GM12891 (cell line): ENCODE data around the gene CKAP4.

Source experiments
- PAX5 ChIP-seq: IDR thresholded peaks from 2 replicates; pipeline ENCODE4 v1.6.1; 2011; ENCODE audit warnings: low read length, moderate library complexity, mild to moderate bottlenecking; ENCODE audit not compliant: insufficient read depth, severe bottlenecking
- POLR2A ChIP-seq: IDR thresholded peaks from 2 replicates; pipeline ENCODE4 v1.6.1; 2011; ENCODE audit warnings: low read depth, low read length, control low read depth
- POU2F2 ChIP-seq: IDR thresholded peaks from 2 replicates; pipeline ENCODE4 v1.6.1; 2011; ENCODE audit warnings: low read depth, mild to moderate bottlenecking, control low read depth, low read length, moderate library complexity
- TAF1 ChIP-seq: IDR thresholded peaks from 2 replicates; pipeline ENCODE4 v1.6.1; 2011; ENCODE audit warnings: low read depth, low read length, control low read depth

- TF ChIP-seq POLR2A (no peak), PAX5 (no peak), POU2F2 (no peak), TAF1 (no peak)
These were observed 9.7 kb downstream of the CKAP4 start for GRCh38 chr12:106238146-106238545.
